HG03432 (cell line): ENCODE data around the gene TPSG1.
"Not testable (repeated sequence)": the region's sequence is repeated elsewhere in the genome, so short reads cannot be mapped to it uniquely, and the experiment has no call there.

ENCODE experiments used
- ATAC-seq: cut with Tn5 transposase; IDR thresholded peaks from one replicate; pipeline ENCODE4 v1.9.1; 2021; ENCODE audit warnings: mild to moderate bottlenecking, moderate library complexity; ENCODE audit not compliant: unreplicated experiment

Gene TPSG1

GRCh38 chr16:1225051-1225451 lies at the start of gene TPSG1:
Gene TPSG1, minus strand, starts transcription at chr16:1225268. Its CDS starts 16 bp downstream, at chr16:1225252.
- no peak for ATAC-seq

- no peak for ATAC-seq
These were observed 49.7 kb upstream of the TPSG1 start for GRCh38 chr16:1274767-1275166.

GRCh38 chr16:1273816-1274215 lies 48.7 kb upstream of the TPSG1 start:
- no peak for ATAC-seq

- no peak for ATAC-seq
These were observed 47.6 kb upstream of the TPSG1 start for GRCh38 chr16:1272453-1273198.

GRCh38 chr16:1271724-1272413 lies 46.8 kb upstream of the TPSG1 start:
- ATAC-seq: not testable (repeated sequence)

GRCh38 chr16:1271380-1271723 lies 46.3 kb upstream of the TPSG1 start:
- ATAC-seq: no peak

GRCh38 chr16:1269418-1269817 lies 44.4 kb upstream of the TPSG1 start:
- not testable (repeated sequence) for ATAC-seq

- ATAC-seq: no peak
These were observed 40.8 kb upstream of the TPSG1 start for GRCh38 chr16:1265826-1266225.

- ATAC-seq: no peak
These were observed 40.1 kb upstream of the TPSG1 start for GRCh38 chr16:1265090-1265630.

- no peak for ATAC-seq
These were observed 39.4 kb upstream of the TPSG1 start for GRCh38 chr16:1264345-1265089.

GRCh38 chr16:1263591-1264344 lies 38.7 kb upstream of the TPSG1 start:
- ATAC-seq: no peak

- no peak for ATAC-seq
These were observed 37.8 kb upstream of the TPSG1 start for GRCh38 chr16:1262846-1263221.

- no peak for ATAC-seq
These were observed 37.3 kb upstream of the TPSG1 start for GRCh38 chr16:1262210-1262845.

- no peak for ATAC-seq
These were observed 36.2 kb upstream of the TPSG1 start for GRCh38 chr16:1261131-1261892.

- ATAC-seq: no peak
These were observed 35.1 kb upstream of the TPSG1 start for GRCh38 chr16:1260101-1260680.

GRCh38 chr16:1259760-1260068 lies 34.6 kb upstream of the TPSG1 start:
- ATAC-seq: no peak

- ATAC-seq: no peak
These were observed 34.1 kb upstream of the TPSG1 start for GRCh38 chr16:1258906-1259759.

- ATAC-seq: no peak
These were observed 33.1 kb upstream of the TPSG1 start for GRCh38 chr16:1258225-1258600.
